Caco-2 (cell line): ENCODE data around the gene SHCBP1L. TPM values are rescaled to one million over a fixed set of nuclear protein-coding genes. Genes with fewer than 3 reads are reported as not detected.

Experiments
- Bru-seq: library from RNA; stranded (reverse); fragments of 400-500 nt; gene quantifications from one replicate; lab custom pipeline; 2021; lab: Mats Ljungman, UMichigan
- BruChase-seq, 2 experiments: library from RNA; stranded (reverse); fragments of 400-500 nt; gene quantifications; one replicate each; lab custom pipeline; 2021; lab: Mats Ljungman, UMichigan
- BruUV-seq: library from RNA; stranded (reverse); fragments of 400-500 nt; replicated peaks from 2 replicates; lab custom pipeline; 2021; lab: Mats Ljungman, UMichigan
- CTCF ChIA-PET: fragments of 300-600 bp; sonication (Branson Sonifier 250); formaldehyde crosslinking; loops from one replicate; lab custom pipeline; 2022; ENCODE audit warnings: antibody characterized with exemption; lab: Charles Lee
- POLR2A ChIA-PET: fragments of 300-600 bp; sonication (Branson Sonifier 250); formaldehyde crosslinking; loops from one replicate; lab custom pipeline; 2022; ENCODE audit warnings: antibody characterized with exemption; lab: Charles Lee
- DNase-seq, 2 experiments: peaks; one replicate each; pipeline versions ENCODE4 v3.0.0 to v3.0.0-alpha.2; 2020 to 2022
- H3K27me3 ChIP-seq: replicated peaks from 2 replicates; pipeline ENCODE4 v1.6.0; 2011; ENCODE audit warnings: low read length; ENCODE audit not compliant: control insufficient read depth, insufficient read depth
- H3K36me3 ChIP-seq: 2 replicates; pipeline ENCODE4 v1.5.1; 2011; ENCODE audit warnings: low read length; ENCODE audit not compliant: control insufficient read depth, insufficient read depth
- H3K4me1 ChIP-seq: fragments of 250-450 bp; sonication (Bioruptor Pico); 2 replicates; pipeline ENCODE4 v1.5.1; 2020; ENCODE audit warnings: mild to moderate bottlenecking
- H3K4me3 ChIP-seq: 2 replicates; pipeline ENCODE4 v1.5.1; 2011; ENCODE audit warnings: low read depth, mild to moderate bottlenecking, control low read depth, low read length
- H3K9me3 ChIP-seq: fragments of 250-450 bp; sonication (Bioruptor Pico); 2 replicates; pipeline ENCODE4 v1.5.1; 2020; ENCODE audit warnings: mild to moderate bottlenecking, moderate library complexity
- H3K27ac Mint-ChIP-seq: one replicate; pipeline ENCODE4 v1.8.0; 2022; ENCODE audit warnings: mixed read lengths; ENCODE audit not compliant: unreplicated experiment
- H3K27me3 Mint-ChIP-seq: one replicate; pipeline ENCODE4 v1.8.0; 2022; ENCODE audit warnings: mixed read lengths; ENCODE audit not compliant: insufficient read depth, unreplicated experiment
- H3K36me3 Mint-ChIP-seq: one replicate; pipeline ENCODE4 v1.8.0; 2022; ENCODE audit warnings: mild to moderate bottlenecking, mixed read lengths; ENCODE audit not compliant: insufficient read depth, unreplicated experiment
- H3K4me1 Mint-ChIP-seq: one replicate; pipeline ENCODE4 v1.8.0; 2022; ENCODE audit warnings: low read depth, mixed read lengths; ENCODE audit not compliant: unreplicated experiment
- H3K4me3 Mint-ChIP-seq: one replicate; pipeline ENCODE4 v1.8.0; 2022; ENCODE audit warnings: mild to moderate bottlenecking, moderate library complexity, mixed read lengths; ENCODE audit not compliant: unreplicated experiment
- H3K9me3 Mint-ChIP-seq: one replicate; pipeline ENCODE4 v1.8.0; 2022; ENCODE audit warnings: mixed read lengths; ENCODE audit not compliant: unreplicated experiment
- intact Hi-C: fragments of 100-400 bp; cut with micrococcal nuclease; formaldehyde crosslinking; loops from one replicate; pipeline ENCODE4 v1.10.0; 2022; ENCODE audit not compliant: unreplicated experiment
- long read RNA-seq: library from polyadenylated mRNA; stranded (forward); transcript quantifications from one replicate; pipeline ENCODE4 v2.0.0, GENCODE V29; 2022
- total RNA-seq: library from RNA; stranded (reverse); gene quantifications from 2 replicates; pipeline ENCODE4 v1.2.3, GENCODE V29; 2022
- TF ChIP-seq, protein P1 (sequence below), 2 experiments: fragments of 200-600 bp in 1 of 2; IDR thresholded peaks; 1 replicate in 1 of 2; 2 replicates in 1 of 2; pipeline versions ENCODE4 v1.5.1 to v1.8.0; 2011 to 2022; ENCODE audit warnings: antibody characterized with exemption in 1 of 2, control low read depth in 1 of 2, inconsistent platforms in 1 of 2, low read depth in 1 of 2, low read length in 1 of 2, mild to moderate bottlenecking in 1 of 2, moderate library complexity in 1 of 2; ENCODE audit not compliant: insufficient read depth in 1 of 2, severe bottlenecking in 1 of 2, unreplicated experiment in 1 of 2

The SHCBP1L gene
- total RNA-seq (not detected in 2 replicates), Bru-seq, nascent RNA (not detected), BruChase-seq, experiment 1, labeled RNA remaining after a 2-hour chase (percentile 5 among the genes with signal in this experiment), BruChase-seq, experiment 2, labeled RNA remaining after a 6-hour chase (percentile 2 among the genes with signal in this experiment)
- long read RNA-seq: 0 reads

DNA sequence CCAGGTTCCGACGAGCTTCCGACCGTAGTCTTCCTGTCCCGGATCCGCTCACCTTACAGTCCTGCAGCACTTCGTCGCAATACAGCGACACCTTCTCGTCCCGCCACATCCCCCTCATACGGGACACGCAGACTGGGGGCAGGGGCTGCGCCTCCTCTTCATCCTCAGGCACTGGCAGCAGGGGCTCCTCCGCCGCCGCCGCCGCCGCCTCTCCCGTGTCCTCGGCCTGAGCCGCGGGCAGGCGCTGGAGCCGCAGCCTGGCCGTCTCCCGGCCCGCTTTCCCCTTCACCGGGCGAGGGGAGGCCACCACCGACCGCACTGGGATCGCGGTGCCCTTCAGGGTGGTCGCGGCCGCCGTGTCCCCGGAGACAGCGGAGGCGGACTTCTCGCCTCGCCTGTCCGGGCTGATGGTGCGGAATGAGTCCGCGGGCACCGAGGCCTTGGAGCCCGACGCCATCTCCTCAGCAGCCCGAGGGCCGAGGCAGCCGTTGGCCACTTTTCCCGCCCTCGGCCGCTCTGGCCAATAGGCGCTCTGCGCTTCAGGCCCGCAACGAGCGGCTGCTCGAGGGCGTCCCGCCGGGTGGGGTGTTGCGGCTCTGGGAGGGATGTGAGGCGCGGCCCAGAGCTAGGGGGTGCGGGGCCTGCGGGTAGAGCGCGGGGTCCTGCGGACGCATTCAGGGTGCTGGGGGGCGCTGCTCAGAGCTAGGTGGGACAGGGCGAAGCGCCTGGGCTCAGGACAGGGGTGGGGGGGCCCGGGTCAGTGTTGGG, at the start of gene SHCBP1L:
SHCBP1L (minus strand) TSS at position 490 of the 768 bp plus-strand sequence; CDS start at position 457, 33 bp downstream.
- Histone ChIP-seq H3K36me3 (no peaks in the 10 kb centered on the region), H3K9me3 (no peaks in the 10 kb centered on the region), H3K27me3 (no peaks in the 10 kb centered on the region), H3K4me3 (no peak within 1 kb of the TSS), H3K4me1 (no peaks in the 10 kb centered on the region)
- H3K27ac Mint-ChIP-seq: no peak within 1 kb of the TSS
- no peaks in the 10 kb centered on the region for H3K36me3 Mint-ChIP-seq
- CTCF ChIA-PET: no interaction called here
- no peak for DNase-seq
- H3K4me3 Mint-ChIP-seq: no peak within 1 kb of the TSS
- POLR2A ChIA-PET: no interaction called here
- H3K27me3 Mint-ChIP-seq: no peaks in the 10 kb centered on the region
- no peaks in the 10 kb centered on the region for H3K4me1 Mint-ChIP-seq
- BruUV-seq: no TSS peak
- intact Hi-C loops: no loop called here
- TF ChIP-seq, protein P1, sequence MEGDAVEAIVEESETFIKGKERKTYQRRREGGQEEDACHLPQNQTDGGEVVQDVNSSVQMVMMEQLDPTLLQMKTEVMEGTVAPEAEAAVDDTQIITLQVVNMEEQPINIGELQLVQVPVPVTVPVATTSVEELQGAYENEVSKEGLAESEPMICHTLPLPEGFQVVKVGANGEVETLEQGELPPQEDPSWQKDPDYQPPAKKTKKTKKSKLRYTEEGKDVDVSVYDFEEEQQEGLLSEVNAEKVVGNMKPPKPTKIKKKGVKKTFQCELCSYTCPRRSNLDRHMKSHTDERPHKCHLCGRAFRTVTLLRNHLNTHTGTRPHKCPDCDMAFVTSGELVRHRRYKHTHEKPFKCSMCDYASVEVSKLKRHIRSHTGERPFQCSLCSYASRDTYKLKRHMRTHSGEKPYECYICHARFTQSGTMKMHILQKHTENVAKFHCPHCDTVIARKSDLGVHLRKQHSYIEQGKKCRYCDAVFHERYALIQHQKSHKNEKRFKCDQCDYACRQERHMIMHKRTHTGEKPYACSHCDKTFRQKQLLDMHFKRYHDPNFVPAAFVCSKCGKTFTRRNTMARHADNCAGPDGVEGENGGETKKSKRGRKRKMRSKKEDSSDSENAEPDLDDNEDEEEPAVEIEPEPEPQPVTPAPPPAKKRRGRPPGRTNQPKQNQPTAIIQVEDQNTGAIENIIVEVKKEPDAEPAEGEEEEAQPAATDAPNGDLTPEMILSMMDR (IDR thresholded peaks at IDR 0.05; ENCODE audit: insufficient read depth in 1 of 2, low read depth in 1 of 2, low read length in 1 of 2, severe bottlenecking in 1 of 2, unreplicated experiment in 1 of 2): no peak
- no peaks in the 10 kb centered on the region for H3K9me3 Mint-ChIP-seq

DNA sequence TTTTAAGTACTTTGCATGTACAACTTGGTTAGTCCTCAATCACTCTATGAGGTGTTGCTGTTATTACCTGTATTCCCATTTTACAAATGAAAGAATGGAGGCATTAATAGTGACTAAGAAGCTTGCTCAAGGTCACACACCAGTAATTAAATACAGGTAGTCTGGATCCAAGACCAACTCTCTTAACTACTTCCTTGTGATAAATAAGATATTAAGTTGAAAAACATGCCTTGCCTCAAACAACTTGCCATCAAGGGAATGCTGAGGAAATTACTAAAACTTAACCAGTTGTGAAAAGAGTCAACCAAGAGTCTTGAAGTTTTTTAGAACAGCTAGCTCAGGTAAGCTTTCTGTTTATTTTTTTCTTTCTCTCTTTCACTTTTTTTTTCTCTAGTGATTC, 49.3 kb upstream of the SHCBP1L start:
- no peaks in the 10 kb centered on the region for H3K9me3 ChIP-seq
- H3K36me3 ChIP-seq: no peaks in the 10 kb centered on the region
- TF ChIP-seq, protein P1 (IDR thresholded peaks at IDR 0.05; ENCODE audit: insufficient read depth in 1 of 2, low read depth in 1 of 2, low read length in 1 of 2, severe bottlenecking in 1 of 2, unreplicated experiment in 1 of 2): no peak
- H3K27me3 ChIP-seq: no peaks in the 10 kb centered on the region
- CTCF ChIA-PET: no interaction called here
- Mint-ChIP-seq H3K27ac (no peak overlapping the region), H3K27me3 (no peaks in the 10 kb centered on the region), H3K4me1 (peaks cover 6% of the 10 kb centered on the region), H3K4me3 (no peak overlapping the region), H3K9me3 (no peaks in the 10 kb centered on the region), H3K36me3 (no peaks in the 10 kb centered on the region)
- POLR2A ChIA-PET: interaction anchor here (0.5 kb wide), 1 partner anchor 93 kb away, joined by 3 read pairs; no protein-coding TSS in a partner anchor
- intact Hi-C loops: no loop called here
- no peak overlapping the region for H3K4me3 ChIP-seq
- H3K4me1 ChIP-seq: peaks cover 13% of the 10 kb centered on the region
- BruUV-seq: no TSS peak
- no peak for DNase-seq

DNA sequence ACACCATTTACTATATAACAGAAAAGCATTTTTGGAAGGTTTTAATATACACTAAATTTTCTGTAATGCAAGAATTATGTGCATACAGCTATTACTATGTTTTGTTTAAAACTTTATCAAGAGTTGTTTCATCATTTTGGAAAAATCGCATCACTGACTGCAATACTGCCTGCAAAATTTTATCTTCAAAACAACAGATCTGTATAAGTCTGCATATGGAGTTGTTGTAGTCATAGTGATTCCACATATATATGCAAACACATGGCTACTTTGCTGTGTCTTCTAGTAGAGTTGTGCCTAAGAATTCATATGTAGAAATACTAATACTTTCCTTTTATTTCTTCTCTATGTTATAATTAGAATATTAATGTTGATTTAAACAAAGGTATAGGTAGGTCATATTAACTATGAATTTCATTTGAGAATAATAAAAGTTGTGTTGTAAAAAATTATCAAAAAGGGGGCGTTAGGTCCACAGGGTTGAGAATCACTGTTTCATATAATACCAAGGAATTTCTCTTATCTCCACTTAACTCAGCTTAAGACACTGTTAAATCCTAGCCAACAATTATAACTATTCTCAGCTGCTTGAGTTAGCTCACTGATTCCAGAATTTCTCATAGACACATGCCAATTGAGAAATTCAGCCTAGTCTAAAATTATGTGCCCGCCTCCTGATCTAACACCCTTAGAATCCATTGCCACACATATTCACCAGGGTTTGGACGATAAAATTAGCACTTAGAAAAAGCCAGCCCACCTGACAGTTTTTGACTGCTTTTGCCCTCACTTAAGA, 47.4 kb upstream of the SHCBP1L start:
- Mint-ChIP-seq H3K27me3 (no peaks in the 10 kb centered on the region), H3K36me3 (no peaks in the 10 kb centered on the region), H3K4me1 (peaks cover 6% of the 10 kb centered on the region), H3K4me3 (no peak overlapping the region), H3K9me3 (no peaks in the 10 kb centered on the region), H3K27ac (no peak overlapping the region)
- ChIA-PET CTCF (no interaction called here), POLR2A (no interaction called here)
- Histone ChIP-seq H3K4me1 (peaks cover 13% of the 10 kb centered on the region), H3K36me3 (no peaks in the 10 kb centered on the region), H3K4me3 (no peak overlapping the region), H3K27me3 (no peaks in the 10 kb centered on the region), H3K9me3 (no peaks in the 10 kb centered on the region)
- no TSS peak for BruUV-seq
- no peak for DNase-seq
- intact Hi-C loops: no loop called here
- TF ChIP-seq, protein P1 (IDR thresholded peaks at IDR 0.05; ENCODE audit: insufficient read depth in 1 of 2, low read depth in 1 of 2, low read length in 1 of 2, severe bottlenecking in 1 of 2, unreplicated experiment in 1 of 2): no peak
